ENCODE measurements around the gene APOOL.
"Not testable (repeated sequence)": the region's sequence is repeated elsewhere in the genome, so short reads cannot be mapped to it uniquely, and the experiment has no call there.

The APOOL gene

GRCh38 chrX:85052636-85053343 is 49.1 kb downstream of the APOOL start:
- ChIA-PET CTCF (interaction anchor here (0.6 to 1.7 kb wide), 6 partner anchors 9 to 636 kb away, joined by 3 to 6 read pairs (median 4); no protein-coding TSS in a partner anchor), POLR2A (no interaction called here)
- H3K4me1 ChIP-seq (ENCODE audit: control insufficient read depth, insufficient read depth, low read length) = no peaks in the 10 kb centered on the region
- no peak overlapping the region for H3K27ac ChIP-seq (ENCODE audit: extremely low read depth, low read depth, low read length)
- H3K4me3 ChIP-seq (ENCODE audit: low read depth, low read length) = no peak overlapping the region
- H3K36me3 ChIP-seq (ENCODE audit: control insufficient read depth in 2 of 2, insufficient read depth in 1 of 2, low read length in 2 of 2) = no peaks in the 10 kb centered on the region; a peak in 1 of 3 replicates
- H3K9me3 ChIP-seq (ENCODE audit: control insufficient read depth, insufficient read depth, low read depth, low read length) = no peaks in the 10 kb centered on the region
- TF ChIP-seq ZNF654 (tag by site-specific recombination; IDR thresholded peaks at IDR 0.05; ENCODE audit: low read depth) = peak; percentile 26; the same call in 1 of the 2 replicates
- no peak for TF ChIP-seq ZNF776 (tag by site-specific recombination; IDR thresholded peaks at IDR 0.05; ENCODE audit: borderline replicate concordance)

- no peaks in the 10 kb centered on the region for H3K4me1 ChIP-seq (ENCODE audit: control insufficient read depth, insufficient read depth, low read length)
- TF ChIP-seq ZNF629 (tag by site-specific recombination; IDR thresholded peaks at IDR 0.05) (no peak), OSR2 (tag by site-specific recombination; IDR thresholded peaks at IDR 0.05) (no peak), ZBTB21 (tag by site-specific recombination; IDR thresholded peaks at IDR 0.05) (no peak), ZNF501 (tag by site-specific recombination; IDR thresholded peaks at IDR 0.05) (no peak), PATZ1 (tag by site-specific recombination; IDR thresholded peaks at IDR 0.05) (no peak), ZNF121 (tag by site-specific recombination; IDR thresholded peaks at IDR 0.05) (no peak), ZNF311 (tag by site-specific recombination; IDR thresholded peaks at IDR 0.05; ENCODE audit: borderline replicate concordance) (no peak)
- ChIA-PET CTCF (interaction anchor here (0.8 kb wide), 1 partner anchor 11 kb away, joined by 6 read pairs; no protein-coding TSS in a partner anchor), POLR2A (no interaction called here)
- H3K4me3 ChIP-seq (ENCODE audit: low read depth, low read length) = no peak overlapping the region
- no peaks in the 10 kb centered on the region; the same call in 1 of the 2 replicates for H3K9me3 ChIP-seq (ENCODE audit: control insufficient read depth, insufficient read depth, low read depth, low read length)
- H3K36me3 ChIP-seq (ENCODE audit: control insufficient read depth in 2 of 2, insufficient read depth in 1 of 2, low read length in 2 of 2) = peaks cover 5 to 6% of the 10 kb centered on the region in 2 experiments; a peak in 2 of 3 replicates
- no peak overlapping the region for H3K27ac ChIP-seq (ENCODE audit: extremely low read depth, low read depth, low read length)
Observed at GRCh38 chrX:85065512-85066198, 62.0 kb downstream of the APOOL start.

- CTCF ChIA-PET; H3K4me1 ChIP-seq (ENCODE audit: control insufficient read depth, insufficient read depth, low read length); H3K36me3 ChIP-seq (ENCODE audit: control insufficient read depth in 2 of 2, insufficient read depth in 1 of 2, low read length in 2 of 2); POLR2A ChIA-PET; H3K9me3 ChIP-seq (ENCODE audit: control insufficient read depth, insufficient read depth, low read depth, low read length); H3K4me3 ChIP-seq (ENCODE audit: low read depth, low read length); H3K27ac ChIP-seq (ENCODE audit: extremely low read depth, low read depth, low read length): not testable (repeated sequence)
- peak; percentile 92 for TF ChIP-seq ZNF146 (tag by site-specific recombination; IDR thresholded peaks at IDR 0.05)
- 0 out of 2 replicates have a peak, but pooled peaks have one; percentile 71 for TF ChIP-seq ZNF280D (tag by site-specific recombination; IDR thresholded peaks at IDR 0.05)
Observed at GRCh38 chrX:85077247-85077646, 73.6 kb downstream of the APOOL start.

Data from HEK293 (cell line).